ENCODE measurements around the gene SMOC1. TPM values are rescaled to one million over a fixed set of nuclear protein-coding genes. Genes with fewer than 3 reads are reported as not detected.

The SMOC1 gene
- total RNA-seq, 1 donor from 2014 or later, result 89.3 TPM

GRCh38 chr14:69887740-69888657 lies 8.8 kb downstream of the SMOC1 start:
- DNase-seq (ENCODE audit: low spot score), result no peak
- Mint-ChIP-seq H3K9me3 (peaks cover 22% of the 10 kb centered on the region), H3K4me1 (peaks cover 4% of the 10 kb centered on the region), H3K4me3 (no peak overlapping the region), H3K36me3 (peaks cover 24% of the 10 kb centered on the region), H3K27ac (no peak overlapping the region), H3K27me3 (ENCODE audit: insufficient read depth, low read depth) (peaks cover 8% of the 10 kb centered on the region)
- H3F3A ChIP-seq (ENCODE audit: low read depth), result peaks cover 4% of the 10 kb centered on the region
- no peak overlapping the region for H3K9ac ChIP-seq
- peaks cover 98% of the 10 kb centered on the region for H3K79me2 ChIP-seq (ENCODE audit: low read depth)
- H2AFZ ChIP-seq (replicated peaks), result no peak overlapping the region
- TF ChIP-seq EZH2phosphoT487 (IDR thresholded peaks at IDR 0.05) (no peak), EZH2 (IDR thresholded peaks at IDR 0.05) (no peak)
- TF ChIP-seq, protein P1, sequence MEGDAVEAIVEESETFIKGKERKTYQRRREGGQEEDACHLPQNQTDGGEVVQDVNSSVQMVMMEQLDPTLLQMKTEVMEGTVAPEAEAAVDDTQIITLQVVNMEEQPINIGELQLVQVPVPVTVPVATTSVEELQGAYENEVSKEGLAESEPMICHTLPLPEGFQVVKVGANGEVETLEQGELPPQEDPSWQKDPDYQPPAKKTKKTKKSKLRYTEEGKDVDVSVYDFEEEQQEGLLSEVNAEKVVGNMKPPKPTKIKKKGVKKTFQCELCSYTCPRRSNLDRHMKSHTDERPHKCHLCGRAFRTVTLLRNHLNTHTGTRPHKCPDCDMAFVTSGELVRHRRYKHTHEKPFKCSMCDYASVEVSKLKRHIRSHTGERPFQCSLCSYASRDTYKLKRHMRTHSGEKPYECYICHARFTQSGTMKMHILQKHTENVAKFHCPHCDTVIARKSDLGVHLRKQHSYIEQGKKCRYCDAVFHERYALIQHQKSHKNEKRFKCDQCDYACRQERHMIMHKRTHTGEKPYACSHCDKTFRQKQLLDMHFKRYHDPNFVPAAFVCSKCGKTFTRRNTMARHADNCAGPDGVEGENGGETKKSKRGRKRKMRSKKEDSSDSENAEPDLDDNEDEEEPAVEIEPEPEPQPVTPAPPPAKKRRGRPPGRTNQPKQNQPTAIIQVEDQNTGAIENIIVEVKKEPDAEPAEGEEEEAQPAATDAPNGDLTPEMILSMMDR (IDR thresholded peaks at IDR 0.05), result no peak
- no peak overlapping the region for H3K4me3 ChIP-seq
- H3K36me3 ChIP-seq, result peaks cover 31% of the 10 kb centered on the region
- H3K4me2 ChIP-seq, result no peak overlapping the region
- peaks cover 90% of the 10 kb centered on the region for H4K20me1 ChIP-seq (ENCODE audit: low read depth)
- H3K9me3 ChIP-seq (ENCODE audit: low read depth), result peaks cover 9% of the 10 kb centered on the region
- peaks cover 42% of the 10 kb centered on the region for H3K4me1 ChIP-seq
- H3K27ac ChIP-seq, result no peak overlapping the region
- no peaks in the 10 kb centered on the region for H3K27me3 ChIP-seq

GRCh38 chr14:69891422-69891821 lies 12.2 kb downstream of the SMOC1 start:
- H3K27ac Mint-ChIP-seq, result no peak overlapping the region

GRCh38 chr14:69895109-69895508 lies 15.9 kb downstream of the SMOC1 start:
- Histone ChIP-seq H3K9ac (no peak overlapping the region), H3K79me2 (ENCODE audit: low read depth) (peaks cover 100% of the 10 kb centered on the region), H3K36me3 (peaks cover 38% of the 10 kb centered on the region), H2AFZ (replicated peaks) (no peak overlapping the region), H3K27me3 (no peaks in the 10 kb centered on the region), H3K4me3 (no peak overlapping the region), H4K20me1 (ENCODE audit: low read depth) (peaks cover 62% of the 10 kb centered on the region), H3K27ac (no peak overlapping the region), H3K9me3 (ENCODE audit: low read depth) (peaks cover 8% of the 10 kb centered on the region), H3K4me2 (no peak overlapping the region), H3F3A (ENCODE audit: low read depth) (no peaks in the 10 kb centered on the region), H3K4me1 (peaks cover 17% of the 10 kb centered on the region)
- no peak for DNase-seq (ENCODE audit: low spot score)
- Mint-ChIP-seq H3K27ac (no peak overlapping the region), H3K4me1 (peaks cover 6% of the 10 kb centered on the region), H3K9me3 (peaks cover 37% of the 10 kb centered on the region), H3K4me3 (no peak overlapping the region), H3K27me3 (ENCODE audit: insufficient read depth, low read depth) (no peaks in the 10 kb centered on the region), H3K36me3 (peaks cover 19% of the 10 kb centered on the region)
- TF ChIP-seq, protein P1 (IDR thresholded peaks at IDR 0.05), result no peak
- no peak for TF ChIP-seq EZH2phosphoT487 (IDR thresholded peaks at IDR 0.05)
- no peak for TF ChIP-seq EZH2 (IDR thresholded peaks at IDR 0.05)

More at GRCh38 chr14:69891422-69891821, 12.2 kb downstream of the SMOC1 start:
- Mint-ChIP-seq H3K4me3 (no peak overlapping the region), H3K9me3 (peaks cover 32% of the 10 kb centered on the region), H3K27me3 (ENCODE audit: insufficient read depth, low read depth) (peaks cover 2% of the 10 kb centered on the region), H3K36me3 (peaks cover 25% of the 10 kb centered on the region), H3K4me1 (peaks cover 6% of the 10 kb centered on the region)
- peaks cover 100% of the 10 kb centered on the region for H3K79me2 ChIP-seq (ENCODE audit: low read depth)
- no peaks in the 10 kb centered on the region for H3F3A ChIP-seq (ENCODE audit: low read depth)
- H2AFZ ChIP-seq (replicated peaks), result no peak overlapping the region
- no peak overlapping the region for H3K4me3 ChIP-seq
- TF ChIP-seq EZH2phosphoT487 (IDR thresholded peaks at IDR 0.05), result no peak
- peak; percentile 41 for DNase-seq (ENCODE audit: low spot score)
- no peak overlapping the region for H3K4me2 ChIP-seq
- H3K27me3 ChIP-seq, result no peaks in the 10 kb centered on the region
- no peak overlapping the region for H3K9ac ChIP-seq
- H3K36me3 ChIP-seq, result peaks cover 25% of the 10 kb centered on the region
- peaks cover 23% of the 10 kb centered on the region for H3K4me1 ChIP-seq
- no peaks in the 10 kb centered on the region for H3K9me3 ChIP-seq (ENCODE audit: low read depth)
- H3K27ac ChIP-seq, result peak overlapping the region; percentile 34
- H4K20me1 ChIP-seq (ENCODE audit: low read depth), result peaks cover 77% of the 10 kb centered on the region

DNA sequence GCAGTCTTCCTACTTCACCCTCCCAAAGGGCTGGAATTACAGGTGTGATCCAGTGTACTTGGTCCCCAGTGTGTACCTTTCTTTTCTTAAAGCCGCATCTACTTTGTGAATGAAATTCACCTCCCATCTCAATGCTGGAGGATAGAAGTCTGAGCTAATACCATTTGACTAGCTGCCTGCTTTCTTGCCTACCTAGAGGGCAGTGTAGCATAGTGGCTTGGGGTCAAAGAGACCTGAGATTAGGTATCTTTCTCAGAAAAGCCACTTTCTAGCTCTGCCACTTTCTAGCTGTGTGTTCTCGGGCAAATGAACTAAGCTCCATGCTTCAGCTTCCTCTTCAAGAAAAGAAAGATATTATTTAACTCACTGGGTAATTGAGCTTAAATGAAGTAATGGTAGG lies 16.9 kb downstream of the SMOC1 start:
- no peak overlapping the region for H3K4me3 Mint-ChIP-seq

More for the DNA sequence above, 16.9 kb downstream of the SMOC1 start:
- Mint-ChIP-seq H3K27ac (no peak overlapping the region), H3K9me3 (peaks cover 39% of the 10 kb centered on the region), H3K4me1 (peaks cover 6% of the 10 kb centered on the region), H3K27me3 (ENCODE audit: insufficient read depth, low read depth) (no peaks in the 10 kb centered on the region), H3K36me3 (peaks cover 19% of the 10 kb centered on the region)
- Histone ChIP-seq H3K27ac (no peak overlapping the region), H3K36me3 (peaks cover 38% of the 10 kb centered on the region), H3K9me3 (ENCODE audit: low read depth) (peaks cover 8% of the 10 kb centered on the region), H3K79me2 (ENCODE audit: low read depth) (peaks cover 100% of the 10 kb centered on the region), H2AFZ (replicated peaks) (no peak overlapping the region), H3F3A (ENCODE audit: low read depth) (no peaks in the 10 kb centered on the region), H3K4me2 (no peak overlapping the region), H4K20me1 (ENCODE audit: low read depth) (peaks cover 52% of the 10 kb centered on the region), H3K27me3 (no peaks in the 10 kb centered on the region), H3K4me1 (peaks cover 12% of the 10 kb centered on the region), H3K9ac (no peak overlapping the region), H3K4me3 (no peak overlapping the region)
- DNase-seq (ENCODE audit: low spot score), result no peak
- no peak for TF ChIP-seq EZH2phosphoT487 (IDR thresholded peaks at IDR 0.05)
- TF ChIP-seq, protein P1 (IDR thresholded peaks at IDR 0.05), result no peak
- no peak for TF ChIP-seq EZH2 (IDR thresholded peaks at IDR 0.05)
